ENCODE results near the gene SRPRA.

GRCh38 chr11:126307706-126308105, 39.0 kb upstream of the SRPRA start:
- peak in 1 of 2 donors; percentile 42 for TF ChIP-seq CTCF (conservative IDR thresholded peaks at IDR 0.05 in 1 of 2, IDR thresholded peaks at IDR 0.05 in 1 of 2; ENCODE audit: extremely low read depth in 1 of 2, insufficient read depth in 1 of 2, low read depth in 1 of 2, low read length in 2 of 2)
- TF ChIP-seq EZH2 (IDR thresholded peaks at IDR 0.05; ENCODE audit: borderline replicate concordance, low read length) = no peak

All from mammary epithelial cell (primary cell).